Stimulated activated CD4-positive, alpha-beta T cell treated with anti-CD3 and anti-CD28 coated beads, Interleukin-4, amount 100 ng/mL, for 1 hour (primary cell): ENCODE measurements around the gene HOXD13.

Experiments
- DNase-seq: peaks from one replicate; pipeline ENCODE4 v3.0.0-alpha.2; 2020

HOXD13 gene

DNA sequence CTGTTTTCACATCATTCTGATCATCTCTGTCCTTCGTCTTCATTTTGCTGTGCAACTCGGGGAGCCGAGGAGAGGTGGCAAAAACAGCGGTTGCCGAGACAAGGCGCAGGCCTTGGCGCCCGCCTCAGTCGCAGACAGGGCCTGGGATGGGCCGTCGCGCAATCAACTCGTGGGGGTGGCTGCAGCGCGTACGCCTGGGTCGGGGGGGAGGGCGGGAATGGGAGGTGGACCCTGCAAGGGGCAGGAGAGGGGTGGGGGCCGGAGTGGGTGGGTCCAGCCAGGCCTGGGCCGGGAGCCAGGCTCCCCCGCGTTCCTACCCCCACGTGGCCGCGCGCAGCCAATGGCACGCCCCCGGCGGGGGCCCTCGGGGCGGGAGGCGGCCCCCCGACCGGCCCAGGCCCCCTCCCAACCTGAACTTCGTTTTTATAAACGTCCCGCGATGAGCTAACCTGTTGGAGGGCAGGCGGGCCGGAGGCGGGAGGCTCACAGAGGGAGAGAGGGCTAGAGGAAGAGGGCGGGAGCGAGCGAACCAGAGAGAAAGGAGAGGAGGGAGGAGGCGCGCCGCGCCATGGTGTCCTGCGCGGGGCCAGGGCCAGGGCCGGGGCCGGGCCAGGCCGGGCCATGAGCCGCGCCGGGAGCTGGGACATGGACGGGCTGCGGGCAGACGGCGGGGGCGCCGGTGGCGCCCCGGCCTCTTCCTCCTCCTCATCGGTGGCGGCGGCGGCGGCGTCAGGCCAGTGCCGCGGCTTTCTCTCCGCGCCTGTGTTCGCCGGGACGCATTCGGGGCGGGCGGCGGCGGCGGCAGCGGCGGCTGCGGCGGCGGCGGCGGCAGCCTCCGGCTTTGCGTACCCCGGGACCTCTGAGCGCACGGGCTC is at the start of gene HOXD13:
Gene HOXD13 (plus strand): TSS at position 452 of the 875 bp plus-strand sequence. CDS start 170 bp downstream, at position 622.
- no peak for DNase-seq

DNA sequence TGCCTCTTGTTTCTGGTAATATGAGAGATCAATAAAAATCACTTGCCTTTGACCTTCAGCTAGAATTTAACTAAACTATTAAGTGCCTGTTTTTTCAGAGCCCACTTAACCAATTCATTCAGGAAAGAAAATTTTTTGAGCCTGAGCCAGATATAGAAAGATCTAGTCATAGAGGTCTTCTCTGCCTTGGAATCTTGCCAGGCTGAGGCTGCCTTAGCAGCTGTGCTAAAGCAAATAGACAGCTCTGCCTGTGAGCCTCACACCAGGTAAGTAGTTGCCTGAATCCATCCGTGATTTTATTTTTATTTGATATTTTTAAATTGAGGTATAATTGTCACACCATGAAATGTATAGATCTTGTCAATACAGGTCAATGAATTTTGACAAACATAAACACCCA is 36.1 kb upstream of the HOXD13 start:
- DNase-seq: no peak

DNA sequence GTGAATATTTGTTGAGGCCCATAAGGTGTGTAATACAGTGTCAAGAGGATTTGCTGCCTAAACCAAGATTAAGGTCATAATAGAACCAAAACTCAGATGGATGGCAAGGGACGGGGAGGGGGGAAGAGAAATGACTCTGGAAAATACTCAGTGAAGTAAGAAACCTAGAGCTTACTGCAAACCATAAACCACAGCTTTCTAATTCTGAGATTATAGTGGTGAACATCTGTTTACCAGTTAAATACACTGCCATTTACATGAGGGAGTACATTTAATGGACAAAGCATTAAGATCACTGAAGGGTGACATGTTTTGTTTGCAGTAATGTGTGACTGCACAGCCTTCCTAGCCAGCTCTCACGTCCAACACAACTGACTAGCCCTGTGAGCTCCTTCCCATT is 28.6 kb upstream of the HOXD13 start:
- DNase-seq: no peak

DNA sequence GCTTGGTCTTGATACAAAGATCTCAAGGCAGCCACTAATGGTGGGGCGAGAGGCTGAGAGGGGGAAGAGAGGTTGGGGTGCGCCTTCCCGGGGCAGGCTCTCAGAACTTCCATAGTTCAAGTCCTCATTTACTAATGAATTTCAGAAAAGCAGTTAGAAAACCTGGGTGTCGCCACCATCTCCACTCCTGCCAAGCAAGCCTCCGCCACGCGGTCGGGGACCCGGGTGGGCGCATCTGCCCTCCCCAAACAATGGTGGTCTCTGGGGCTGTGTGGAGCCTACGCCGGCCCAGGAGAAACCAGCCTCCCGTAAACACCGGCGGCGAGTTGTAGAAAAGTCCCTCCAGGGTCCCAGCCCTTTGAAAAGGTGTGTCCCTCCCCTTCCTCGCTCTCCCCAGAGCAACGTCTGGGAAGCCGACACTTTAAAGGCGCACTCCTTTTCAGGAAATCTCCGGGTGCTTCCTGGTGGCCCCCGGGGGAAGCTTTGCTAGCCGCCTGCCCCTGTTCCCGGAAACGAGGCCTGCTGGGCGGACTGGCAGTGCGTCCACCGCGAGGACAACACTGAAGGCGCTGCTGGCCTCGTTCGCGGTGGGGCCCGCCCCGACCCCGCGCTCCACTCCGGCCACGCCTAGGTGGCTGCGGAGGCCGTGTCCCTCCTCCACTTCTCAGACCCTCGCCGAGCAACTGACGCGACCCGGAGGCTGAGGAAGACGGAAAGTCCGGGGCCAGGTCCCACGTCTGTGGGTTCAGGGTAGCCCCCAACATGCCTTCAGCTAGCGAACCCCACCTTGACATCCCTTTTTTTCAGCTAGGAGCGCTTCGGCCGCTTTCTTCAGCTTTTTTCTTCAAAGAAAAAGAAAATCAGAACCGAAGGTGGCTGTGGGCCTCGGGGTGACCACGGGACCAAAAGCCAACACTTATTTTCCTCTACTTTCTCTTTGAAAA is 25.6 kb upstream of the HOXD13 start:
- DNase-seq: no peak

DNA sequence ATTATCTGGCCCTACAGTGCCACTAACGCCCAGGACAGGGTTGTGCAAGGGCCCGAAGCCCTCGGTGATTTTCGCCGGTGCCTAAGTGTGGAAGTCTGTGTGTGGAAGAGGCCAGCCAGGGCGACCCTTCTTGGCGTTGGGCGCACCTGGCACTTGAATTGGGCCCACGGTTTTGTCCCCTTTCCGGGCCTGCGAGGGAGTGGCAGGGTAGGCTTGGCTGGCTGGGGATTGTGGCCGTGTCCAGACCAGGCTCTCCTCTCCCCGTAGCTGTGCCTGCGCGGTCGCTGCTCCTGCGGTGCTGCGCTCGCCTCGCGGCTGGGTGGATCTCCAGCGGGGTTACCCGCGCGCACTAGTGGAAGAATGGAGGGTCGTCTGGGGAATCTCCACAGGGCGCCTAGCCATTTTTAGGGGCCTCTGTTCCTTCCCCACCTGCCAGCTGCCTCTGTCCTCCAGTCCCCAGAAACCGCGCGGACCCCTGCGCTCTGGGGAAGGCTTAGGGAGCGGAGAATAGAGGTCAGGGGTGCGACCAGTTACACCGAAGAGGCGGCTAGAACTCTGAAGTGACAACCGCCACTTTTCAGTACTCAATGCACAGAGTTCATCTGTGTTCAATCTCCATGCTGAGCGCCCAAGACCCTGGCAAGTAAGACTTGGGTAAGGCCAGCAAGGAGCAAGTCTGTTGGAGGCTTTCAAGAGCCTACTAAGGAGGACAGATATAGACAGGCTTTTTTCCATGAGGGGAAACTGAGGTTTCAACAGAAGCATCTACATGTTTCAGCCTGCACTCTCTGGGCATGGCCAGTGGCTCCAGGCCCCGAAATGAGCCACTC is 24.7 kb upstream of the HOXD13 start:
- DNase-seq: no peak

DNA sequence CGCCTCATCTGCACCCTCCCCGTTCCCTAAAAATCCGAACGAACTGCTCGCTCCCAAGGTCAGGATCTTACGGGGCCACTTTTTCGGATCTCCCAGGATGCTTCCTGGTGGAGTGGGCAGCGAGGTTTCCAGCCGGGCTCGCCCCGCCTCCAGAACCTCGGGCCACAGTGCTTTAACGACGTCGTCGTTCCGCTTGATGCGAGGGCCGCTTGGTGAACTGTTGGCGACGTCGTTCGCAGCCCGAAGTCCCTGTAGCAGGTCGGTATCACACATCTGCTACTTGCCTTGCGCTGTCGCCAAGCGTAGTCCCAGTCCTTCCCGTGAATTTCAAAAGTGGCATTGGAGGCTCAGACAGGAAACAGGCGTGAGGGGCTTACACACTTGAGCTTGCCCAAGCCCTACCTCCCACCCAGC is 24.1 kb upstream of the HOXD13 start:
- no peak for DNase-seq

DNA sequence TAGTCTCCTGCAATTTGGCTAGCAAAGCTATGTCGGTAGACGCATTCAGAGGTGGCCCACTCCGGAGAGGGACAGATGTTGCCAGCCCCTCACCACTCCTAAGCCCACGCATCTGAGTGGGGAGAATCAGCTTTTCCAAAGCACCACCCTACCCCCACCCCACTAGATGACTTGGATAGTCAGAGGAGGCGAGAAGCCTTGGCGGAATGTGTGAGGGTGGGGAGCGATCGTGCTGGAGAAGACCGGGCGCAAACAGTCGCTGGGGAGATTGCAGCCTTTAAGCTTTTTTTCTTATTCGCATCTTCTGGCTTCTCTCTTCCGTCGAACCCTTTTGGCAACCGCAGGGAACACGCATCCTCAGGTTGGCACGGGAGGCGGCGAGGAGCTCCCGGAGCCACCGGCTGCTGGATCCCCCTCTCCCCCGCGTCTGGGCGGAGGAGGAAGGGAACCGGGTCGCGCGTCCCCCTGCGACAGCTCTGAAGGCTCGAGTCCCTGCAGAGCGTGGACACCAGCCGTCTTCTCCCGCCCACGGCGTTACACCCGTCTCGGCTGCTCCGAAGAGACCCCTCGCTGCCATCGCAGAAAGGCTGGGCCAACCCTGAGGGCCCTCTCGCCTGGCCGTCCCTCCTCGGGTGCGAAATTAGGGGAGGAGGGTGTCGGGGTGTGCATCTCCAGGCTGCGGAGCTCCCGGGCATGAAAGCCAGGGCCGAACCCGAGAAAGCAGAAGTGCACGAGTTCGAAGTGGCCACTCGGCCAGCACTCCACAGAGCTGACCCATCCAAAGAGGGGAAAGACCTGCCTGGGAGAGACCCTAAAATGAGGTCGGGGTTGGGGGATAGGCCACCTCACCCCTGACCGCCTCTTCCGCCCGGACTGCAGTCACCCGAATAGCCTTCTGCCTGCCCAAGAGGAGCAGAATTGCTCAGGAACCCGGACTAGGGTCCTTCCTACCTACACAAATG is 20.9 kb upstream of the HOXD13 start:
- no peak for DNase-seq

DNA sequence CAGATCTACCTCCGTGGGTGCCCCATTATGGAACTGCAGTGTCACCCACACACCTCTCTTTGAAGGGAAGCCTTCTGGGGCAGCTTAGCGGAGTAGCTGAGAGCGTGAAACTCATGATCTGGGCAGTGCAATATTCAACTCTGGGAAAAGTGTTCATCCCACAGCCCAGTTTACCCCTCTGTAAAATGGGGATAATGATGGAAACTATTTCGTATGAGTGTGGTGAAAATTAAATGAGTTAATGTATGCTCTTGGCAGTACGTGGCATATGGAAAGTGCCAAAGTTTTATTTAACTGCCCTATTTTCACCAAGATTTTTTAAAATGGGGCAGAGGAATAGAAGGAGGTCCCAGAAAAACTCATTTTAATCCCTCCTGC is 20.2 kb upstream of the HOXD13 start:
- no peak for DNase-seq

DNA sequence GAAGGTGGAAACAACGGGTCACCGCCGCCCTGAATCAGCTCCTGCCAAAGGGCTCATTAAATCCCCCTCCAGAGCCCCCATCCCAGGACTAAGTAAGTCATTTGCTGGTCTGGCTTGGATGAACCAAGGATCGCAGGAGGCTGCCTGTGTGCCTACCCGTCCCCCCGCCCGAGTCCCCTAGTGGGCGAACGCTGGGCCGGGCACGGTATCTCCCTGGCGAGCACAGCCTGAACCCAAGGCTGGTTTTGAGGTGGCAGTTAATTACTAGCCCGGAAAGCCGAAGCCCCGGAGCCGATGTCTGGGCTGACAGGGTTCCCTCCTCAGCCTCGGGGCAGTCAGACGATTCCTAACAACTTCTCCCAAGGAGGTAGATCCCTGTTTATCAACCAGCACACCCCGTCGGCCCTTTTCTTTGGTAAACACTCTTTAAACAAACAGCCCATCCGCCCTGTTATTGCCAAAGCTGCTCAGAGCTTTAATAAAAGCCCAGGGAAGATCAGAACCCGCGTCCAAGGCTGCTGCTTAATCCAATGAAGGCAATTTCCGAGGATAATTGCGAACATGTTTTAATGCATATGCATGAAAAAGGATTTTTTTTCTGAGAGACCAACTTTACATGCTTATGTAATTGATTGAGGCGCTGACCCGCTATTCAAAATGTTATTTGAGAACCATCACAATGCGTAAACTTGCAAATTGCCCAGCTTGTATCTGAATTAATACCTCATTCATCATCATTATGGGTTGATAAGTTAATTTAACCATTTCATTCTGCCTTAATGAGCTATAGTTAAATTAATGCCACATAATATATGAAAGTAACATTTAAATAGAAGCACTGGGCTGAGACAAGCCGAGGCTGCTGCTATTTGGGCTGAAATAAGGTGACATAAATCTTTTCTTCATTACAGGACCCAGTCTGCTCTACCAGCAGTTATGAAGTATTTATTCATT is 19.3 kb upstream of the HOXD13 start:
- no peak for DNase-seq

DNA sequence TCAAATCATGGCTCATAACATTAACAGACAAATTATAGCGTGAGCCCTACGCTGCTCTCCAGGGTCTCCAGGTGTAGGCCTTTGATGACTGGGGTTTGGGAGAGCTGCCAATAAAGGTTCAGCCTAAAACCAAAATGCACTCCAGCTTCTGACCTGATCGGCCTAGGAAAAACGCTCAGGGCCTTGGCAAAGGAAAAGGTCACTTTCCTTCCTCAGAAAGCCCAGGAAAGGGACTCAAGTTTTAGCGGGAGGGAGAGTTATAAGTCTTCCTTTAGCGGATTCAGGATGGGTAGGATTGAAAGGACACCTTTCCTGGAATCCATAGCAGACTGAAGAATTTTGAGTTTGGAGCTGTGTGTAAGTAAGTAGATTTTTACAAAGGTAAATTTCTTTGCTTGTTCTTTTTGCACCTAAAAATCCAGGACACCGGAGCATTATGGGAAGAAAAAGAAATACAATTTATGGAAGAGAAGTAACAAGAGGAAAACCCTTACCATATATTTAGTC is 17.5 kb upstream of the HOXD13 start:
- no peak for DNase-seq

DNA sequence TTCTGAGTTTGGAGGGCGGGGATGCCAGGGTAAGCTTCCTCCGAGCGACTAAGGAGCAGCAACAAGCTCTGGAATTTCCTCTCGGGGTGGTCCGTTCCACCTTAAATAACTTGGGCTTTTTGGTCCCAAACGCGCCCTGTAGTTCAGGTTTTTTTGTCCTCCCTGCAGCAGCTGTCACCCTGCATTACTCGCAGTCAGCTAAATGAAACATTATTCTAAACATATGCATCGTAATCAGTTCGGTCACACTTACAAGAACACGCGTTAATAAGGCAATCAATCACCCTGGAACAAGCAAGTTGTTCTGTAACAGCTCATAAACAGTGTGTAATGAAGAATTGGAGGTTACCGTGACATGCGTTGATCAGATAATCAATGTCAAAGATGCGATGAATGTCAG is 17.0 kb upstream of the HOXD13 start:
- no peak for DNase-seq

DNA sequence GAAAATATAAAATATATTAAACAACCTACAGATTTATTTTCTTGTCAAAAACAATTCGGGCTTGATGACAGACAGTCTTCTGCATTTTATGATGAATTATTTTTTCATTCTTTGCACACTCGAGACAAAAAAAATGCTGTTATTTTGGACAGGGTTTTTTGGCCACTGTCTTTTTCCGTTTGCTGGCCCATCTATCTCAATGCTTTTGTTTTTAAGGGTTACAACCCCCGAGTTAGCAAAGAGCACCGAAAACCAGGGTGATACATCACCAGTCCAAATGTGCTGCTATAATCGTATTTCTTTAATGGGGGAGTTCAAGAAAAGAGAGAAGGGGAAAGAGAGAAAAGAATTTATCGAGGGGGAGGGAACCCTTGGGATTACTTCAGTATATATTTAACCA is 16.5 kb upstream of the HOXD13 start:
- DNase-seq: no peak

DNA sequence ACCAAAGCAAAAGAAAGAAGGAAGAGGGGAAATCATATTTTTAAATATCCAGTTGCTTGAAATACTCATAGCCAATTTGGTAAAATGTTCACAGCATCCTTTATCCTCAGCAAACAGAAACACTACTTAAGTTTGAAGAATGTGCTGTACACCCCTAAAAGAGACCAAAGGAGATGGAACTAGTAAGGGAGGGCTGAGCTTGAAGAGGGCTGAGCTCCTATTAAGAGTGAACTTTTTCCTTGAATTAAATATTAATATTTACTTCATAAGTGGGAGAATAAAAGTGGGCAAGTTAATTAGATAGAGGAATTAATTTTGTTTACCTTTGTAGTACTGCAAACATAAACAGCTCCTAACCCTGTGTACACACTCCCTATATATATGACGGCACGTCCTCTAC is 15.7 kb upstream of the HOXD13 start:
- no peak for DNase-seq

DNA sequence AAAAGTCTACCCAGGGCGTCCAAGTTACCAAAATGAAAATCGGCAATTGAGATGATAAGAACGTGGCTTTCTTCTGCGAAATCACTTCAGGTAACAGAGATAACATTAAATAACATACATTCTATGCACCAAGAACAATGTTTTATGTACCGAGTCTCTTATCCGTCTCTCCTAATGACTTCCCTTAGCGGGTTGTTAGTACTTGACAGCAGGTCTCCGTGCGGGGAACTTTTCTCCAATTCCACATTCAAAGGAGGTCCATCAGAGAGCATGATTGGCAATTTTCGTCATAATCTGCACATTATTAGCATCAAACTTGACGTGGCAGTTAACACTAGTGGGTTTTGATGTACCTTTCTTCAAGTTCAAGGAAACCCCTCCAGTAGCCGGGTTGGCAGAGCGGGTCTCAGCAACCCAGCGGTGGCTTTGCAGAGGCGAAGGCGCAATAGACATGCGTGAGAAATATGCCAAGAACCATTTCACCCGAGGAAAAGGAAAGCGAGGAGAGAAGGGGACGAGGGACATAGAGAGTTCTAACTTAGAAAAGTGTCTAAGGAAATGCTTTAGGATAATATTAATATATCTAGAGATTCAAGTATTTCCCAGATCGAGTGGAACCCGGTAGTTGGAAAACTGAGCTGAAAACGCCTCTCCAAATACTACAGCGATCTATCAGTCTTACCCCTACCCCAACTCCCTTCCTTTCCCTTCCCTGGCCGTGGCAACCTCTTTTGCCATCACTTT is 13.8 kb upstream of the HOXD13 start:
- DNase-seq: no peak

DNA sequence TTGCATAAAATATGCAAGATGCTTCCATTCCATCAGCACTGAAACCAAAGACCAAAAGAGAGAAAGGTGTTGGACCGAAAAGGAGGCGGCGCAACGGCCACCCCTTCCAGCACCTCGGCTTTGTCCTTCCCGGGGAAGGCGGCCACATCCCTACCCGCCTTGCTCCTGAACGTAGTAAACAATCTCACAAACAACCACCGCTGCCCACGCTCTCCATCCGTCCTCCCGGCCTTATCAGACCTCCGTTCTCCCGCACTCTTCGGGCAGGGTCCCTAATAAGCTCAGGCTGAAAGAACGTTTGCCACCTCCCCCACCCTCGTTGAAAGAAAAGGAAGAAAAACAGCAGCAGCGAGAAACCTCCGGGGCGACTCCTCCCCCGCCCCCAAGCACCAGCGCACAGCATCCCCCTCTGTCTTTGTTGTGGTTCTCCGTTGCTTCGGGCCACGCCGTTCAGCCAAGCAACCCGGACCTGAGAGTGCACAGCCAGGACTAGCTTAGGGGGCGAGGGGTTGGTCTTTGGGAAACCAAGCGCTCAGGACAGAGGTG is 13.2 kb upstream of the HOXD13 start:
- DNase-seq: no peak

DNA sequence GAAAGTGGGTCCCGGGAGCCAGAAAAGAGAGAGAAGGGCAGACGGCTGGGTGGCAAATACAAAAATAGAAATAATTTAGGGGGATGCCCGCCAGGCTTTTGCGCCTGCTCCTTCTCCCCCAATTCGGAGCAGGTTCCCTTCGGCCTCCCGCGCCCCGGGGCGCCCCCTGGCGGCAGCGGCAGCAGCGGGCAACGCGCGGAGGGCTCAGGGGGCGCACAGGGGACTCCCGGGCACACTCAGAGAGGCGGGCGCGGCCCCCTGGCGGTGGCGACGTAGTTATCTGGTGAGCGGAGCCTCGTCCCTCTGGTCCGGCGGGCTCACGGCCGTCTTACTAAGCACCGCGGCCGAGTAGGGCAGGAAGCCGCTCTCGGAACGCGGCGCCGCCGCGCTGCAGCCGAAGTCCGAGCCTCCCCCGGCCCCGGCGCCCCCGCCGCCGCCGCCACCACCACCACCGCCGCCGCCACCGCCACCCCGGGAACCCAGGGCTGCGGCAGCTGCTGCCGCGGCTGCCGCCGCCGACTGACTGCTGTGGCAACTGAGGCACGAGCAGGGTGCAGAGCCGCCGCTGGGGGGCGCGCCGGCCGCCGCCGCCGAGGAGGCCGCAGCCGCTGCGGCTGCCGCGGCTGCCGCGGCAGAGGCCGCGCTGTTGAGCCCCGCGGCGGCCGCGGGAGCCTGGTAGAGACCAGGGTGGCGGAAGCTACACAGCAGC is 12.5 kb upstream of the HOXD13 start:
- no peak for DNase-seq

DNA sequence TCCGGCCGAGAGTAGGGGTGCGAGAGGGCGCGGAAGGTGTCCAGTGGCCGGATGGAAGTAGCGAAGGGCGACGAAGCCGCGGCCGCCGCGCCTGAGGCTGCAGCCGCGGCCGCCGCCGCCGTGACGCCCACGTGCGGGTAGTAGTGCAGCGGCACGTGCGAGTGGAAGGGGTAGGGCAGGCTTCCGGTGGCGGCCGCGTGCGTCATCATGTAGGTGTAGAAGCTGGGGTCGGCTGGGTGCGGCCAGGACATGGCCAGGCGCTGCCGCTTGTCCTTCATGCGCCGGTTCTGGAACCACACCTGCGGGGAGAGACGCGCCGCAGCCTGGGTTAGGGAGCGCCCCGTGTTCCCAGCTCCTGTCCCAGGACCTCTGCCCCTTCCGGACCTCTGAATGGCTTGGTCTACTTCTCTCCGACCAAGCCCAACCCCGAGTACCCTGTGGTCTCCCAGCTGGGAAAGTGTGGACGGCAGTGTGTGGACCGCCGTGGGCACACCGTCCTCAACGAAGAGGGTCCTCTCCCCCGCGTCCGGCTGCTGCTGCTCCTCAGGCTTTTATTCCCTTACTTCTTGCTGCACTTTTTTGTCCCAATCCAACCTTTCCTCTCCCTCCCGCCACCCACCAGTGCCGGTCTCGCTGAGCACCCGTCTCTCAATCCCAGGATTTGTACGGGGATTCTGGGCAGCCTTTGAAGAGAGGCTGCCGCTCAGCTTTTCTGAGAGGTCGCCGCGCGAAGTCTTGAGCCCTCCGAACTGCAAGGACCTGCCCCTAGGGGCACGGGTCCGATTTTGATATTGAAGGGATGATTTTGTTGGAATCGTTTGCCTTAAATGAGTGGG is 11.8 kb upstream of the HOXD13 start:
- no peak for DNase-seq
